ENCODE results near the gene MANF. TPM values are rescaled to one million over a fixed set of nuclear protein-coding genes. Genes with fewer than 3 reads are reported as not detected.

MANF gene
- total and polyA plus RNA-seq, 2 of the 4 experiments (the other 2 are of a cell fraction), result 65.4 to 122 TPM

DNA sequence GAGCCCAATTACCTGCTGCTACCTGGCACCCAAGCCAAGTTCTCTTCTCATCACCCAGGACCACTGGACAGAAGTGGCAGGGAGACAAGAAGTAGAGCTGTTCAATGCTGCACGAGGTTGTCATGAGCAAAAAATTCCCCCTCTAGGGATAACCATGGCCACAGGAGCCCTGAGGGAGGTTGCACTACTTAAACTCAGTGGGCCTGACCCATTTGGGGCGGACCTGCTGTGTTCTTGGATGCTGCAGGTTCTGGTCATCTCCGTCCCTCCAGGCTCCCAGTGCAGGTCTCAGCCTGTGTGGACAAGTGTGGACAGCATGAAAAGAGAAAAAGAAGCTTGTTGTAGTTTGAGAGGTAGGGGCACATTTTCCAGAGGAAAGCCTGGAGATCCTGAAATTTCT lies 26.1 kb upstream of the MANF start:
- no peak overlapping the region for H4K91ac ChIP-seq (ENCODE audit: insufficient read depth, low read depth, low read length)
- no peak overlapping the region for H2BK120ac ChIP-seq (ENCODE audit: low read depth, low read length)
- in situ Hi-C loops (cut with MboI; ENCODE audit: low sequenced_read_pairs), result no loop called here
- H3K36me3 ChIP-seq (ENCODE audit: control insufficient read depth, insufficient read depth, low read length), result no peaks in the 10 kb centered on the region
- ATAC-seq (ENCODE audit: low read depth), result no peak
- H3K4me1 ChIP-seq (ENCODE audit: control insufficient read depth, insufficient read depth, low read length), result no peaks in the 10 kb centered on the region
- H3K4me2 ChIP-seq (ENCODE audit: low read depth, low read length), result no peak overlapping the region
- no peaks in the 10 kb centered on the region for H3K9me3 ChIP-seq (ENCODE audit: control insufficient read depth, insufficient read depth, low read length)
- no peak overlapping the region for H3K9ac ChIP-seq (ENCODE audit: low read depth, low read length)
- dilution Hi-C loops (cut with HindIII; ENCODE audit: low sequenced_read_pairs, unreplicated experiment), result loop anchor here (25.0 kb wide), 1 partner anchor 247 kb away; no protein-coding TSS in a partner anchor
- CTCF ChIA-PET, result no interaction called here
- no peak overlapping the region for H4K8ac ChIP-seq (ENCODE audit: low read depth in 2 of 2, low read length in 2 of 2)
- H3K79me1 ChIP-seq (ENCODE audit: low read depth in 1 of 2, low read length in 2 of 2), result no peaks in the 10 kb centered on the region
- WGBS, 2 experiments (ENCODE audit: extremely low coverage in 2 of 2, insufficient read length in 1 of 2), result no CpG with 5 or more reads among the region's 3 CpGs
- intact Hi-C loops (cut with micrococcal nuclease), result no loop called here
- peaks cover 16% of the 10 kb centered on the region for H3K27me3 ChIP-seq (ENCODE audit: control insufficient read depth, insufficient read depth, low read length)
- no peak overlapping the region for H3K23ac ChIP-seq (ENCODE audit: low read depth, low read length)
- no peak overlapping the region for H2AK5ac ChIP-seq (ENCODE audit: low read depth, low read length)
- H3K56ac ChIP-seq (ENCODE audit: extremely low read depth, insufficient read depth, low read length), result no peak overlapping the region
- no peak overlapping the region for H2BK20ac ChIP-seq (ENCODE audit: low read depth, low read length)
- no peak overlapping the region for H2BK15ac ChIP-seq (ENCODE audit: low read depth, low read length)
- no peak overlapping the region for H2AFZ ChIP-seq (replicated peaks; ENCODE audit: low read length, poor library complexity)
- no peak overlapping the region for H3K18ac ChIP-seq (ENCODE audit: low read depth, low read length)
- H3K9me1 ChIP-seq (ENCODE audit: insufficient read depth, low read length), result no peaks in the 10 kb centered on the region
- POLR2A ChIA-PET (ENCODE audit: unreplicated experiment), result no interaction called here
- no peak overlapping the region for H4K5ac ChIP-seq (ENCODE audit: low read depth, low read length)
- no TSS peak for BruUV-seq (replicated peaks)
- H2BK5ac ChIP-seq (ENCODE audit: low read depth, low read length, poor library complexity, severe bottlenecking), result no peak overlapping the region
- no peak overlapping the region for H2AK9ac ChIP-seq (replicated peaks; ENCODE audit: low read depth, low read length, poor library complexity)
- no peak for TF ChIP-seq POLR2A (IDR thresholded peaks at IDR 0.05; ENCODE audit: low read depth, low read length)
- no peak for TF ChIP-seq CHD1 (IDR thresholded peaks at IDR 0.05; ENCODE audit: low read depth, low read length)
- no peak for TF ChIP-seq NFE2L2 (IDR thresholded peaks at IDR 0.05; ENCODE audit: low read depth, low read length)
- TF ChIP-seq, protein P1, sequence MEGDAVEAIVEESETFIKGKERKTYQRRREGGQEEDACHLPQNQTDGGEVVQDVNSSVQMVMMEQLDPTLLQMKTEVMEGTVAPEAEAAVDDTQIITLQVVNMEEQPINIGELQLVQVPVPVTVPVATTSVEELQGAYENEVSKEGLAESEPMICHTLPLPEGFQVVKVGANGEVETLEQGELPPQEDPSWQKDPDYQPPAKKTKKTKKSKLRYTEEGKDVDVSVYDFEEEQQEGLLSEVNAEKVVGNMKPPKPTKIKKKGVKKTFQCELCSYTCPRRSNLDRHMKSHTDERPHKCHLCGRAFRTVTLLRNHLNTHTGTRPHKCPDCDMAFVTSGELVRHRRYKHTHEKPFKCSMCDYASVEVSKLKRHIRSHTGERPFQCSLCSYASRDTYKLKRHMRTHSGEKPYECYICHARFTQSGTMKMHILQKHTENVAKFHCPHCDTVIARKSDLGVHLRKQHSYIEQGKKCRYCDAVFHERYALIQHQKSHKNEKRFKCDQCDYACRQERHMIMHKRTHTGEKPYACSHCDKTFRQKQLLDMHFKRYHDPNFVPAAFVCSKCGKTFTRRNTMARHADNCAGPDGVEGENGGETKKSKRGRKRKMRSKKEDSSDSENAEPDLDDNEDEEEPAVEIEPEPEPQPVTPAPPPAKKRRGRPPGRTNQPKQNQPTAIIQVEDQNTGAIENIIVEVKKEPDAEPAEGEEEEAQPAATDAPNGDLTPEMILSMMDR (conservative IDR thresholded peaks at IDR 0.05; ENCODE audit: low read depth, low read length), result no peak
- no peak for TF ChIP-seq MAZ (IDR thresholded peaks at IDR 0.05; ENCODE audit: borderline replicate concordance, low read depth, low read length)
- no peak for TF ChIP-seq RAD21 (IDR thresholded peaks at IDR 0.05; ENCODE audit: low read length)
- no peak for TF ChIP-seq RCOR1 (IDR thresholded peaks at IDR 0.05; ENCODE audit: insufficient replicate concordance, low read length)
- no peak for TF ChIP-seq RFX5 (IDR thresholded peaks at IDR 0.05; ENCODE audit: low read depth, low read length)
- no peaks in the 10 kb centered on the region for H4K20me1 ChIP-seq (ENCODE audit: insufficient read depth, low read length)
- no peak for DNase-seq
- no peak overlapping the region for H3K4me3 ChIP-seq (ENCODE audit: insufficient read depth, low read depth, low read length)
- H3K27ac ChIP-seq (ENCODE audit: insufficient read depth, low read length), result no peak overlapping the region
- no peak overlapping the region for H3K14ac ChIP-seq (replicated peaks; ENCODE audit: low read depth, low read length)
- no peak overlapping the region for H3K4ac ChIP-seq (ENCODE audit: low read depth, low read length)

Data from IMR-90 (cell line).